NCI-H774 (cell line): ENCODE results near the gene MLC1.

Source experiments
- DNase-seq: peaks from one replicate; lab custom pipeline; 2025; lab: John Stamatoyannopoulos, UW

The MLC1 gene

GRCh38 chr22:50016308-50016987 is 68.8 kb downstream of the MLC1 start:
- no peak for DNase-seq

- no peak for DNase-seq
These were observed 69.5 kb downstream of the MLC1 start for GRCh38 chr22:50015451-50016307.

GRCh38 chr22:50014655-50015401 is 70.4 kb downstream of the MLC1 start:
- DNase-seq = no peak

- DNase-seq = no peak
These were observed 71.1 kb downstream of the MLC1 start for GRCh38 chr22:50014053-50014501.

GRCh38 chr22:50012211-50013181 is 72.7 kb downstream of the MLC1 start, which contains the start of gene IL17REL:
Gene IL17REL (minus strand): TSS chr22:50012765. CDS start chr22:50012646, 119 bp downstream.
- DNase-seq = no peak

- no peak for DNase-seq
These were observed 73.6 kb downstream of the MLC1 start for GRCh38 chr22:50011447-50012210.

GRCh38 chr22:50010676-50011446 is 74.4 kb downstream of the MLC1 start:
- no peak for DNase-seq

GRCh38 chr22:50009765-50010675 is 75.2 kb downstream of the MLC1 start:
- DNase-seq = no peak
